Keratinocyte (primary cell): ENCODE results near the gene SLC27A3. TPM values are rescaled to one million over a fixed set of nuclear protein-coding genes. Genes with fewer than 3 reads are reported as not detected.

Source experiments
- DNase-seq: peaks from one replicate; pipeline ENCODE4 v3.0.0-alpha.2; 2011; ENCODE audit warnings: low read depth, missing footprints, low spot score
- FAIRE-seq: peaks from 2 replicates; lab custom pipeline; 2011; peaks lifted over from hg19 to GRCh38; lab: Jason Lieb, UNC
- H2AFZ ChIP-seq: 2 replicates; pipeline ENCODE4 v1.6.0; 2012; ENCODE audit warnings: low read length, control low read depth, inconsistent platforms; ENCODE audit not compliant: control insufficient read depth
- H3K27ac ChIP-seq: 2 replicates; pipeline ENCODE4 v1.5.1; 2011; ENCODE audit warnings: low read length; ENCODE audit not compliant: control insufficient read depth, insufficient read depth
- H3K27me3 ChIP-seq: 3 replicates; pipeline ENCODE4 v1.6.0; 2011; ENCODE audit warnings: low read length; ENCODE audit not compliant: control insufficient read depth, insufficient read depth; ENCODE audit errors: extremely low read depth
- H3K36me3 ChIP-seq, 2 experiments: 2 replicates in 1 of 2; 3 replicates in 1 of 2; pipeline ENCODE4 v1.5.1; 2011; ENCODE audit warnings: low read length in 2 of 2, mild to moderate bottlenecking in 1 of 2; ENCODE audit not compliant: control insufficient read depth in 2 of 2, insufficient read depth in 2 of 2; ENCODE audit errors: extremely low read depth in 1 of 2
- H3K4me1 ChIP-seq: 3 replicates; pipeline ENCODE4 v1.5.1; 2011; ENCODE audit warnings: low read length; ENCODE audit not compliant: control insufficient read depth, insufficient read depth; ENCODE audit errors: extremely low read depth
- H3K4me2 ChIP-seq: 3 replicates; pipeline ENCODE4 v1.6.0; 2011; ENCODE audit warnings: low read depth, low read length; ENCODE audit not compliant: control insufficient read depth, insufficient read depth; ENCODE audit errors: extremely low read depth
- H3K4me3 ChIP-seq, 3 experiments: fragments of 200-600 bp in 1 of 3; sonication (generic) in 1 of 3; 2 replicates in 2 of 3; 3 replicates in 1 of 3; pipeline ENCODE4 v1.5.1; 2011 to 2016; ENCODE audit warnings: low read length in 3 of 3, mild to moderate bottlenecking in 3 of 3, control low read depth in 2 of 3, inconsistent platforms in 1 of 3, low read depth in 1 of 3, mixed read lengths in 1 of 3, mixed run types in 1 of 3, moderate library complexity in 1 of 3; ENCODE audit not compliant: control insufficient read depth in 2 of 3, insufficient read depth in 2 of 3; ENCODE audit errors: extremely low read depth in 1 of 3
- H3K79me2 ChIP-seq: 2 replicates; pipeline ENCODE4 v1.6.0; 2012; ENCODE audit warnings: low read length; ENCODE audit not compliant: control insufficient read depth, insufficient read depth
- H3K9ac ChIP-seq: 3 replicates; pipeline ENCODE4 v1.6.0; 2011; ENCODE audit warnings: low read length; ENCODE audit not compliant: control insufficient read depth, insufficient read depth; ENCODE audit errors: extremely low read depth
- H3K9me1 ChIP-seq: 3 replicates; pipeline ENCODE4 v1.6.0; 2011; ENCODE audit warnings: low read length; ENCODE audit not compliant: control insufficient read depth, insufficient read depth; ENCODE audit errors: extremely low read depth
- H3K9me3 ChIP-seq: 2 replicates; pipeline ENCODE4 v1.5.1; 2012; ENCODE audit warnings: low read depth, low read length; ENCODE audit not compliant: control insufficient read depth
- H4K20me1 ChIP-seq: 3 replicates; pipeline ENCODE4 v1.6.0; 2011; ENCODE audit warnings: low read length; ENCODE audit not compliant: control insufficient read depth, insufficient read depth; ENCODE audit errors: extremely low read depth
- CTCF ChIP-seq, 3 experiments: IDR thresholded peaks in 1 of 3; conservative IDR thresholded peaks in 1 of 3; optimal IDR thresholded peaks in 1 of 3; 2 replicates in 2 of 3; 3 replicates in 1 of 3; pipeline versions ENCODE3 to v1.5.1; 2011; ENCODE audit warnings: low read length in 3 of 3, mild to moderate bottlenecking in 3 of 3, moderate library complexity in 2 of 3, control low read depth in 1 of 3, inconsistent platforms in 1 of 3; ENCODE audit not compliant: insufficient read depth in 2 of 3; ENCODE audit errors: extremely low read depth in 1 of 3
- EZH2 ChIP-seq: IDR thresholded peaks from one replicate; pipeline ENCODE4 v1.6.1; 2012; ENCODE audit warnings: inconsistent platforms, mild to moderate bottlenecking, low read length, moderate library complexity
- dilution Hi-C: fragments of 300-500 bp; cut with MboI; formaldehyde crosslinking; loops from one replicate; pipeline ENCODE4 v1.7.0; 2020; ENCODE audit warnings: low sequenced_read_pairs; ENCODE audit not compliant: extremely low pct_ligation_motif_present
- polyA plus RNA-seq, 5 experiments: library from polyadenylated mRNA; depleted of rRNA in 3 of 5; stranded (reverse) in 3 of 5; stranded (forward) in 1 of 5; unstranded in 1 of 5; fragments of >200 nt; gene quantifications; 1 replicate in 1 of 5; 2 replicates in 3 of 5; 3 replicates in 1 of 5; pipeline versions ENCODE4 v1.2.1 to v1.2.3, GENCODE V29; 2011 to 2012; ENCODE audit warnings: missing spikeins in 2 of 5, low read depth in 1 of 5, low replicate concordance in 1 of 5

SLC27A3 gene
- polyA plus RNA-seq, 1 donor (not counting 4 experiments of a cell fraction or from before 2014, with no cell fraction given) = 7.4 TPM

DNA sequence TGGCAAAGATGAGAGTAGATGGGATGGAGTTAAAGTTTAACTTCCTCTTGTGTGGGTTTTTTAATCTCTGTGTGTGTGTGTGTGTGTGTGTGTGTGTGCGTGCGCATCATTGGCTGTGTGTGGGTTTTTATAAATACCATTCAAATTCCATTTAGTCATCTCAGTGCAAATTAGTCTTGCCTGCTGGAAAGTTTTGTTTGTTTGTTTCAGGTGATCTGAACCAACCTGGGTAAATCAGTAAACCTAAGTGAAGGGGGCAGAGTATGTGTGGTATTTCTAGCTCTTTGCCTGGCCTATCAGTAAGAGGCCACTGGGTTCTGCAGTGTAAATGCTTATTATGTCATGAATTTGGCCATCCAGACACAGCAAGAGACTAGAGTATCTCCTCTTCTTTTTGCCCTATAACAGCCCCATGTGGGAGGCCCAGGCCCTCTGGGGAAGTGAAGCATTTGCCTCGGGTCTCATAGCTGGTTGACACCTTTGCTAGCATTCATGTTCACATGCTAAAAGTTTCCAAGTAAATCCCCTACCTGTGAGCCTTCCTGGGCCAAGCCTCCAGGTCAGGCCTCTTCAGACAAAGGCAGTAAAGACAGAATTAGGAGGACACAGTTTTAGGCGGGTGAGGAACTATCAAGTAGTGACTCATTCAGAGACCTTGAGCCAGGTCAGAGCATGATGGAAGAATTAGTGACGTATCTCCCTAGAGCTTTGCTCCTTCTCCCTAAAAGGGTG is 32.6 kb upstream of the SLC27A3 start:
- no peak for DNase-seq
- H2AFZ ChIP-seq = no peak overlapping the region
- no peaks in the 10 kb centered on the region for H4K20me1 ChIP-seq
- H3K27ac ChIP-seq = no peak overlapping the region
- no peaks in the 10 kb centered on the region for H3K9me1 ChIP-seq
- H3K36me3 ChIP-seq = peaks cover 26 to 34% of the 10 kb centered on the region in 2 experiments
- no peak overlapping the region for H3K9ac ChIP-seq
- TF ChIP-seq EZH2 = no peak
- TF ChIP-seq CTCF (optimal IDR thresholded peaks at IDR 0.05 in 1 of 3, IDR thresholded peaks at IDR 0.05 in 1 of 3, conservative IDR thresholded peaks at IDR 0.05 in 1 of 3; ENCODE audit: extremely low read depth in 1 of 3, insufficient read depth in 2 of 3, low read length in 3 of 3) = no peak
- H3K4me2 ChIP-seq = no peak overlapping the region
- H3K4me3 ChIP-seq = no peak overlapping the region
- dilution Hi-C loops = loop anchor here (10.0 kb wide), 1 partner anchor 58 kb away; no protein-coding TSS in a partner anchor
- no peaks in the 10 kb centered on the region for H3K9me3 ChIP-seq
- FAIRE-seq = no peak
- H3K79me2 ChIP-seq = no peaks in the 10 kb centered on the region
- peaks cover 3% of the 10 kb centered on the region for H3K4me1 ChIP-seq
- H3K27me3 ChIP-seq = no peaks in the 10 kb centered on the region

DNA sequence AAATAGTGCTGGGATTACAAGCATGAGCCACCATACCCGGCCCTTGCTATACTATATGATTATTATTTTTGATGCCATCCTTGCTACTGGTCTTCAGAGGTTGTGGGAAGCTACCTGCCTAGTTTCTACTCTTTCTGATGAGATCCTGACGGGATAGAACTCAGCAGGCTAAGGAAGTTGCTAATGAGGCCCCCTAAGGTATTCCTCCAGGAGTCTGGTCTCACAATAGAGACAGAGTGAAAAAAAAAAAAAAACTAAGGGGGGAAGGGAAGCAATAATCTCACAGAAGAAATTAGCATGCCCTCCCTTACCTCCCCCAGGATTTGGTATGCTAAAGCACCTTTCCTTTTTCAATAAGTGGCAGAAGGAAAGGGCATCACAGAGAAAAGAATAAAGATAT is 29.8 kb upstream of the SLC27A3 start:
- Histone ChIP-seq H3K4me2 (no peak overlapping the region), H3K9ac (no peak overlapping the region), H3K27me3 (no peaks in the 10 kb centered on the region), H4K20me1 (no peaks in the 10 kb centered on the region), H3K4me3 (no peak overlapping the region), H3K9me1 (no peaks in the 10 kb centered on the region), H3K79me2 (no peaks in the 10 kb centered on the region), H3K9me3 (no peaks in the 10 kb centered on the region), H3K4me1 (peaks cover 3% of the 10 kb centered on the region), H2AFZ (no peak overlapping the region), H3K27ac (no peak overlapping the region), H3K36me3 (peaks cover 32 to 50% of the 10 kb centered on the region in 2 experiments)
- dilution Hi-C loops = loop anchor here (10.0 kb wide), 1 partner anchor 61 kb away; no protein-coding TSS in a partner anchor
- no peak for FAIRE-seq
- TF ChIP-seq EZH2 (no peak), CTCF (optimal IDR thresholded peaks at IDR 0.05 in 1 of 3, IDR thresholded peaks at IDR 0.05 in 1 of 3, conservative IDR thresholded peaks at IDR 0.05 in 1 of 3; ENCODE audit: extremely low read depth in 1 of 3, insufficient read depth in 2 of 3, low read length in 3 of 3) (no peak)
- no peak for DNase-seq
